H9 (cell line): ENCODE results near the gene GALNT2. TPM values are rescaled to one million over a fixed set of nuclear protein-coding genes. Genes with fewer than 3 reads are reported as not detected.
A peak's percentile ranks its signal among the peaks of the same experiment; 100 is the strongest.

Source experiments
- DNase-seq: peaks from one replicate; pipeline ENCODE4 v3.0.0-alpha.2; 2017
- H2AFZ ChIP-seq: one replicate; pipeline ENCODE4 v1.6.1; 2013; ENCODE audit warnings: mild to moderate bottlenecking, low read length, control low read depth, moderate library complexity
- H2AK5ac ChIP-seq: 2 replicates; pipeline ENCODE4 v1.6.1; 2013; ENCODE audit warnings: low read length, control low read depth, mixed read lengths; ENCODE audit not compliant: insufficient read length
- H2BK120ac ChIP-seq: one replicate; pipeline ENCODE4 v1.6.1; 2013; ENCODE audit warnings: low read depth, mild to moderate bottlenecking, low read length, control low read depth, inconsistent platforms; ENCODE audit not compliant: poor library complexity, severe bottlenecking
- H2BK12ac ChIP-seq: 2 replicates; pipeline ENCODE4 v1.6.1; 2013; ENCODE audit warnings: low read length, control low read depth, mixed read lengths, low read depth; ENCODE audit not compliant: insufficient read length
- H2BK15ac ChIP-seq: 2 replicates; pipeline ENCODE4 v1.6.1; 2013; ENCODE audit warnings: low read depth, low read length, control low read depth
- H2BK20ac ChIP-seq: one replicate; pipeline ENCODE4 v1.6.1; 2013; ENCODE audit warnings: low read depth, mild to moderate bottlenecking, low read length, control low read depth, inconsistent platforms; ENCODE audit not compliant: poor library complexity, severe bottlenecking
- H2BK5ac ChIP-seq: 2 replicates; pipeline ENCODE4 v1.6.1; 2013; ENCODE audit warnings: low read length, control low read depth, mixed read lengths; ENCODE audit not compliant: insufficient read length
- H3K14ac ChIP-seq: 2 replicates; pipeline ENCODE4 v1.6.1; 2013; ENCODE audit warnings: low read length, control low read depth; ENCODE audit not compliant: insufficient read depth
- H3K18ac ChIP-seq: 2 replicates; pipeline ENCODE4 v1.6.1; 2013; ENCODE audit warnings: low read depth, mild to moderate bottlenecking, mixed read lengths, low read length, control low read depth; ENCODE audit not compliant: insufficient read length
- H3K23ac ChIP-seq: 2 replicates; pipeline ENCODE4 v1.6.1; 2013; ENCODE audit warnings: low read length, control low read depth, mixed read lengths, low read depth; ENCODE audit not compliant: insufficient read length
- H3K23me2 ChIP-seq: 2 replicates; pipeline ENCODE4 v1.6.1; 2013; ENCODE audit warnings: low read depth, mild to moderate bottlenecking, mixed read lengths, low read length, control low read depth; ENCODE audit not compliant: insufficient read length, poor library complexity, severe bottlenecking
- H3K27ac ChIP-seq: 2 replicates; pipeline ENCODE4 v1.5.1; 2013; ENCODE audit warnings: low read length, control low read depth, mixed read lengths, low read depth; ENCODE audit not compliant: insufficient read length
- H3K27me3 ChIP-seq: 2 replicates; pipeline ENCODE4 v1.6.1; 2013; ENCODE audit warnings: low read length, control low read depth, inconsistent platforms; ENCODE audit not compliant: insufficient read depth
- H3K4ac ChIP-seq: 2 replicates; pipeline ENCODE4 v1.6.1; 2013; ENCODE audit warnings: low read depth, mild to moderate bottlenecking, control low read depth, inconsistent platforms, low read length, moderate library complexity
- H3K4me1 ChIP-seq: 2 replicates; pipeline ENCODE4 v1.6.1; 2013; ENCODE audit warnings: low read length, control low read depth, inconsistent platforms; ENCODE audit not compliant: insufficient read depth
- H3K4me2 ChIP-seq: 2 replicates; pipeline ENCODE4 v1.6.1; 2013; ENCODE audit warnings: low read length, control low read depth, mixed read lengths; ENCODE audit not compliant: insufficient read length, insufficient read depth
- H3K56ac ChIP-seq: 2 replicates; pipeline ENCODE4 v1.6.1; 2013; ENCODE audit warnings: low read depth, mild to moderate bottlenecking, mixed read lengths, low read length, control low read depth; ENCODE audit not compliant: insufficient read length
- H3K79me1 ChIP-seq: 2 replicates; pipeline ENCODE4 v1.6.1; 2013; ENCODE audit warnings: low read depth, mild to moderate bottlenecking, moderate library complexity, low read length, control low read depth, inconsistent platforms; ENCODE audit not compliant: insufficient read depth, poor library complexity, severe bottlenecking
- H3K79me2 ChIP-seq: 2 replicates; pipeline ENCODE4 v1.6.1; 2013; ENCODE audit warnings: low read length, control low read depth, inconsistent platforms; ENCODE audit not compliant: insufficient read depth
- H3K9ac ChIP-seq: 2 replicates; pipeline ENCODE4 v1.6.1; 2013; ENCODE audit warnings: low read length, control low read depth, mixed read lengths; ENCODE audit not compliant: insufficient read length; ENCODE audit errors: extremely low read depth
- H3K9me3 ChIP-seq: one replicate; pipeline ENCODE4 v1.6.1; 2013; ENCODE audit warnings: low read depth, low read length, inconsistent platforms; ENCODE audit not compliant: control insufficient read depth
- H3T11ph ChIP-seq: one replicate; pipeline ENCODE4 v1.6.1; 2013; ENCODE audit warnings: mild to moderate bottlenecking, low read length, control low read depth, inconsistent platforms
- H4K20me1 ChIP-seq: one replicate; pipeline ENCODE4 v1.6.1; 2013; ENCODE audit not compliant: control insufficient read depth, insufficient read length, insufficient read depth
- H4K5ac ChIP-seq: 2 replicates; pipeline ENCODE4 v1.6.1; 2013; ENCODE audit warnings: low read depth, mild to moderate bottlenecking, mixed read lengths, low read length, control low read depth; ENCODE audit not compliant: insufficient read length
- H4K8ac ChIP-seq: replicated peaks from 2 replicates; pipeline ENCODE4 v1.6.1; 2013; ENCODE audit warnings: low read length, control low read depth, mixed read lengths, low read depth; ENCODE audit not compliant: insufficient read length
- H4K91ac ChIP-seq: 2 replicates; pipeline ENCODE4 v1.6.1; 2013; ENCODE audit warnings: low read depth, mild to moderate bottlenecking, moderate library complexity, mixed read lengths, low read length, control low read depth; ENCODE audit not compliant: insufficient read length
- H3K27ac Mint-ChIP-seq, 3 experiments: 2 replicates in 2 of 3; 3 replicates in 1 of 3; pipeline ENCODE4 v1.8.0; 2020 to 2021; ENCODE audit warnings: mixed read lengths in 3 of 3, mild to moderate bottlenecking in 1 of 3, moderate library complexity in 1 of 3
- H3K27me3 Mint-ChIP-seq: 2 replicates; pipeline ENCODE4 v1.8.0; 2021; ENCODE audit warnings: low read depth, mild to moderate bottlenecking, moderate library complexity, mixed read lengths
- H3K36me3 Mint-ChIP-seq, 3 experiments: 2 replicates in 2 of 3; 3 replicates in 1 of 3; pipeline ENCODE4 v1.8.0; 2020 to 2021; ENCODE audit warnings: low read depth in 3 of 3, mixed read lengths in 3 of 3; ENCODE audit not compliant: insufficient read depth in 1 of 3
- H3K4me1 Mint-ChIP-seq, 2 experiments: 2 replicates each; pipeline ENCODE4 v1.8.0; 2020; ENCODE audit warnings: mixed read lengths in 2 of 2
- H3K4me3 Mint-ChIP-seq, 2 experiments: 2 replicates in 1 of 2; 3 replicates in 1 of 2; pipeline ENCODE4 v1.8.0; 2020 to 2021; ENCODE audit warnings: mild to moderate bottlenecking in 2 of 2, mixed read lengths in 2 of 2, moderate library complexity in 1 of 2
- H3K9me3 Mint-ChIP-seq, 2 experiments: 2 replicates in 1 of 2; 3 replicates in 1 of 2; pipeline ENCODE4 v1.8.0; 2020; ENCODE audit warnings: mild to moderate bottlenecking in 2 of 2, mixed read lengths in 2 of 2, moderate library complexity in 1 of 2
- CTCF ChIP-seq: fragments of 200-600 bp; sonication (generic); conservative IDR thresholded peaks from 3 replicates; pipeline ENCODE4 v1.8.0; 2021; ENCODE audit warnings: antibody characterized with exemption, mild to moderate bottlenecking
- WGBS: extraction: QIAGEN DNeasy Blood & Tissue Kit; methylation state at CpG from one replicate; pipeline ENCODE4 v1.1.7; 2013; ENCODE audit warnings: missing lambda C conversion rate, low lambda C conversion rate, mixed read lengths; ENCODE audit not compliant: insufficient read length; ENCODE audit errors: extremely low coverage; 5-methylcytosine and 5-hydroxymethylcytosine counted together
- total RNA-seq: library from RNA; stranded (reverse); gene quantifications from 2 replicates; pipeline ENCODE4 v1.2.1, GENCODE V29; 2021

GALNT2 gene
- total RNA-seq, 1 experiment from 2014 or later: 57.6 TPM

GRCh38 chr1:230310381-230311163, 243.5 kb downstream of the GALNT2 start:
- no peaks in the 10 kb centered on the region for H3K4me1 ChIP-seq
- H3K27ac Mint-ChIP-seq: peak overlapping the region in 1 of 3 experiments; percentile 29; a peak in 1 of 7 replicates
- H3K9me3 Mint-ChIP-seq: no peaks in the 10 kb centered on the region
- H2AFZ ChIP-seq: peak overlapping the region; percentile 96
- H2AK5ac ChIP-seq: no peak overlapping the region
- no peak overlapping the region for H3K14ac ChIP-seq
- no peaks in the 10 kb centered on the region for H4K20me1 ChIP-seq
- no peak overlapping the region for H2BK15ac ChIP-seq
- no peak overlapping the region for H2BK12ac ChIP-seq
- H3K4me2 ChIP-seq: no peak overlapping the region
- no peak overlapping the region for H3T11ph ChIP-seq
- peak; percentile 61 for DNase-seq
- no peak overlapping the region for H4K91ac ChIP-seq
- no peaks in the 10 kb centered on the region for H3K36me3 Mint-ChIP-seq
- H2BK5ac ChIP-seq: no peak overlapping the region
- H3K18ac ChIP-seq: no peak overlapping the region
- no peaks in the 10 kb centered on the region for H3K9me3 ChIP-seq
- no peak overlapping the region for H3K56ac ChIP-seq
- peak; percentile 97 for TF ChIP-seq CTCF
- WGBS: no CpG with 5 or more reads among the region's 14 CpGs
- H4K8ac ChIP-seq: no peak overlapping the region
- H3K27me3 Mint-ChIP-seq: no peaks in the 10 kb centered on the region; the same call in none of the 2 replicates
- no peak overlapping the region for H2BK20ac ChIP-seq
- H3K4me1 Mint-ChIP-seq: peaks cover 10 to 12% of the 10 kb centered on the region in 2 experiments
- peaks cover 3% of the 10 kb centered on the region for H3K23me2 ChIP-seq
- H3K9ac ChIP-seq: no peak overlapping the region
- no peak overlapping the region for H2BK120ac ChIP-seq
- no peak overlapping the region for H3K27ac ChIP-seq
- no peak overlapping the region for H3K4ac ChIP-seq
- H3K79me2 ChIP-seq: no peaks in the 10 kb centered on the region
- H4K5ac ChIP-seq: no peak overlapping the region
- H3K27me3 ChIP-seq: no peaks in the 10 kb centered on the region
- H3K4me3 Mint-ChIP-seq: no peak overlapping the region
- H3K79me1 ChIP-seq: no peaks in the 10 kb centered on the region
- no peak overlapping the region for H3K23ac ChIP-seq
